Caco-2 (cell line): ENCODE results near the gene NPAP1. TPM values are rescaled to one million over a fixed set of nuclear protein-coding genes. Genes with fewer than 3 reads are reported as not detected.

Experiments used
- BruUV-seq: library from RNA; stranded (reverse); fragments of 400-500 nt; replicated peaks from 2 replicates; lab custom pipeline; 2021; lab: Mats Ljungman, UMichigan
- CTCF ChIA-PET: fragments of 300-600 bp; sonication (Branson Sonifier 250); formaldehyde crosslinking; loops from one replicate; lab custom pipeline; 2022; ENCODE audit warnings: antibody characterized with exemption; lab: Charles Lee
- POLR2A ChIA-PET: fragments of 300-600 bp; sonication (Branson Sonifier 250); formaldehyde crosslinking; loops from one replicate; lab custom pipeline; 2022; ENCODE audit warnings: antibody characterized with exemption; lab: Charles Lee
- DNase-seq, 2 experiments: peaks; one replicate each; pipeline versions ENCODE4 v3.0.0 to v3.0.0-alpha.2; 2020 to 2022
- H3K27me3 ChIP-seq: replicated peaks from 2 replicates; pipeline ENCODE4 v1.6.0; 2011; ENCODE audit warnings: low read length; ENCODE audit not compliant: control insufficient read depth, insufficient read depth
- H3K36me3 ChIP-seq: 2 replicates; pipeline ENCODE4 v1.5.1; 2011; ENCODE audit warnings: low read length; ENCODE audit not compliant: control insufficient read depth, insufficient read depth
- H3K4me1 ChIP-seq: fragments of 250-450 bp; sonication (Bioruptor Pico); 2 replicates; pipeline ENCODE4 v1.5.1; 2020; ENCODE audit warnings: mild to moderate bottlenecking
- H3K4me3 ChIP-seq: 2 replicates; pipeline ENCODE4 v1.5.1; 2011; ENCODE audit warnings: low read depth, mild to moderate bottlenecking, control low read depth, low read length
- H3K9me3 ChIP-seq: fragments of 250-450 bp; sonication (Bioruptor Pico); 2 replicates; pipeline ENCODE4 v1.5.1; 2020; ENCODE audit warnings: mild to moderate bottlenecking, moderate library complexity
- H3K27ac Mint-ChIP-seq: one replicate; pipeline ENCODE4 v1.8.0; 2022; ENCODE audit warnings: mixed read lengths; ENCODE audit not compliant: unreplicated experiment
- H3K27me3 Mint-ChIP-seq: one replicate; pipeline ENCODE4 v1.8.0; 2022; ENCODE audit warnings: mixed read lengths; ENCODE audit not compliant: insufficient read depth, unreplicated experiment
- H3K36me3 Mint-ChIP-seq: one replicate; pipeline ENCODE4 v1.8.0; 2022; ENCODE audit warnings: mild to moderate bottlenecking, mixed read lengths; ENCODE audit not compliant: insufficient read depth, unreplicated experiment
- H3K4me1 Mint-ChIP-seq: one replicate; pipeline ENCODE4 v1.8.0; 2022; ENCODE audit warnings: low read depth, mixed read lengths; ENCODE audit not compliant: unreplicated experiment
- H3K4me3 Mint-ChIP-seq: one replicate; pipeline ENCODE4 v1.8.0; 2022; ENCODE audit warnings: mild to moderate bottlenecking, moderate library complexity, mixed read lengths; ENCODE audit not compliant: unreplicated experiment
- H3K9me3 Mint-ChIP-seq: one replicate; pipeline ENCODE4 v1.8.0; 2022; ENCODE audit warnings: mixed read lengths; ENCODE audit not compliant: unreplicated experiment
- intact Hi-C: fragments of 100-400 bp; cut with micrococcal nuclease; formaldehyde crosslinking; loops from one replicate; pipeline ENCODE4 v1.10.0; 2022; ENCODE audit not compliant: unreplicated experiment
- total RNA-seq: library from RNA; stranded (reverse); gene quantifications from 2 replicates; pipeline ENCODE4 v1.2.3, GENCODE V29; 2022
- TF ChIP-seq, protein P1 (sequence below), 2 experiments: fragments of 200-600 bp in 1 of 2; IDR thresholded peaks; 1 replicate in 1 of 2; 2 replicates in 1 of 2; pipeline versions ENCODE4 v1.5.1 to v1.8.0; 2011 to 2022; ENCODE audit warnings: antibody characterized with exemption in 1 of 2, control low read depth in 1 of 2, inconsistent platforms in 1 of 2, low read depth in 1 of 2, low read length in 1 of 2, mild to moderate bottlenecking in 1 of 2, moderate library complexity in 1 of 2; ENCODE audit not compliant: insufficient read depth in 1 of 2, severe bottlenecking in 1 of 2, unreplicated experiment in 1 of 2

NPAP1 gene
- total RNA-seq, 1 experiment from 2014 or later: not detected

DNA sequence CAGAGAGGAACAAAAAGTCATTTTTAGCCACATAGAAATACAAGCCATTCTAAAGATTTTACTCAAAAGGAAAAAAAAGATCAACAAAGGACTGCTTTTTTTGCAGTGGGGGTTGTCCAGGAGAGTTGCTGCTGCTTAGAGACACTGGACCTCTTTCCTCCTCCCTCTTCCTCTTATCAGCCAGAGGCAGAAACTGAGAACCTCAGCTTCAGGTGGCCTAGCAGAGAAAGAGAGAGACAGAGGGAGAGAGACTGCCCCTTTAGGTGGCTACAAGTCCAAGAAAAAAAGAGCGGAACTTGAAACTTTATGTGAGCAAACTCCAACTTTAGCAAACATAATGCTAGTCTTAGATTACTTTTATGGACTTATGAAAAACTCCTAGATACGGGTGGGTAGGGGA is 54.2 kb downstream of the NPAP1 start:
- intact Hi-C loops: no loop called here
- POLR2A ChIA-PET: no interaction called here

More for the DNA sequence above, 54.2 kb downstream of the NPAP1 start:
- Histone ChIP-seq H3K4me1 (no peaks in the 10 kb centered on the region), H3K4me3 (no peak overlapping the region), H3K9me3 (0 out of 2 replicates have a peak, but pooled peaks cover 2% of the 10 kb centered on the region), H3K27me3 (no peaks in the 10 kb centered on the region), H3K36me3 (no peaks in the 10 kb centered on the region)
- no peaks in the 10 kb centered on the region for H3K27me3 Mint-ChIP-seq
- H3K4me1 Mint-ChIP-seq: no peaks in the 10 kb centered on the region
- CTCF ChIA-PET: no interaction called here
- peaks cover 8% of the 10 kb centered on the region for H3K9me3 Mint-ChIP-seq
- no peaks in the 10 kb centered on the region for H3K36me3 Mint-ChIP-seq
- no peak overlapping the region for H3K4me3 Mint-ChIP-seq
- TF ChIP-seq, protein P1, sequence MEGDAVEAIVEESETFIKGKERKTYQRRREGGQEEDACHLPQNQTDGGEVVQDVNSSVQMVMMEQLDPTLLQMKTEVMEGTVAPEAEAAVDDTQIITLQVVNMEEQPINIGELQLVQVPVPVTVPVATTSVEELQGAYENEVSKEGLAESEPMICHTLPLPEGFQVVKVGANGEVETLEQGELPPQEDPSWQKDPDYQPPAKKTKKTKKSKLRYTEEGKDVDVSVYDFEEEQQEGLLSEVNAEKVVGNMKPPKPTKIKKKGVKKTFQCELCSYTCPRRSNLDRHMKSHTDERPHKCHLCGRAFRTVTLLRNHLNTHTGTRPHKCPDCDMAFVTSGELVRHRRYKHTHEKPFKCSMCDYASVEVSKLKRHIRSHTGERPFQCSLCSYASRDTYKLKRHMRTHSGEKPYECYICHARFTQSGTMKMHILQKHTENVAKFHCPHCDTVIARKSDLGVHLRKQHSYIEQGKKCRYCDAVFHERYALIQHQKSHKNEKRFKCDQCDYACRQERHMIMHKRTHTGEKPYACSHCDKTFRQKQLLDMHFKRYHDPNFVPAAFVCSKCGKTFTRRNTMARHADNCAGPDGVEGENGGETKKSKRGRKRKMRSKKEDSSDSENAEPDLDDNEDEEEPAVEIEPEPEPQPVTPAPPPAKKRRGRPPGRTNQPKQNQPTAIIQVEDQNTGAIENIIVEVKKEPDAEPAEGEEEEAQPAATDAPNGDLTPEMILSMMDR (IDR thresholded peaks at IDR 0.05; ENCODE audit: insufficient read depth in 1 of 2, low read depth in 1 of 2, low read length in 1 of 2, severe bottlenecking in 1 of 2, unreplicated experiment in 1 of 2): no peak
- DNase-seq: no peak
- no peak overlapping the region for H3K27ac Mint-ChIP-seq
- BruUV-seq: no TSS peak
